SU-DHL-6 (cell line): ENCODE measurements around the gene TRPV5.

Experiments
- EZH2phosphoT487 ChIP-seq: fragments of 200-600 bp; sonication (generic), shearing (Covaris generic); conservative IDR thresholded peaks from 2 replicates; pipeline ENCODE4 v1.6.1; 2018; ENCODE audit warnings: mild to moderate bottlenecking, antibody characterized with exemption, low read length, moderate library complexity, mixed read lengths
- TF ChIP-seq, protein P1 (sequence below): fragments of 200-600 bp; sonication (generic); IDR thresholded peaks from one replicate; pipeline ENCODE4 v1.5.1; 2017; ENCODE audit warnings: antibody characterized with exemption, mild to moderate bottlenecking, low read length, moderate library complexity; ENCODE audit not compliant: insufficient read depth, poor library complexity, severe bottlenecking

DNA sequence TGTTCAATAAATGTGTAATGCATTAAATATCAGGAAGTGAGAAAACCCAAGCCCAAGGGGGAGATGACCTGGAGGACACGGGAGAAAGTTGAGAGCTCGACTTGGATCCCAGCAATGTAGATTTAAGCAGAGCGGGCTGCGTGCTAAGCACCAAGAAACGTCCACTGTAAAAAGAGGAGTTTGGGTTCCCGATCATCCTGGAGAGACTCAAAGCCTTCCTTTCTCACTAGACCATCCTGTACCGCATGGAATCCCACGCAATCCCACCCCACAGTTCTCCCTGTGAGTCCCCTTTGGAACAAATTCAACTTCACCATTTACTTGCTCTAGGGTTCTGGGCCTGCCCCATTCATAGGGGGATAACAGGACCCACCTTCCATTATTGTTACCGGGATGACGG, 50.4 kb downstream of the TRPV5 start:
- TF ChIP-seq, protein P1, sequence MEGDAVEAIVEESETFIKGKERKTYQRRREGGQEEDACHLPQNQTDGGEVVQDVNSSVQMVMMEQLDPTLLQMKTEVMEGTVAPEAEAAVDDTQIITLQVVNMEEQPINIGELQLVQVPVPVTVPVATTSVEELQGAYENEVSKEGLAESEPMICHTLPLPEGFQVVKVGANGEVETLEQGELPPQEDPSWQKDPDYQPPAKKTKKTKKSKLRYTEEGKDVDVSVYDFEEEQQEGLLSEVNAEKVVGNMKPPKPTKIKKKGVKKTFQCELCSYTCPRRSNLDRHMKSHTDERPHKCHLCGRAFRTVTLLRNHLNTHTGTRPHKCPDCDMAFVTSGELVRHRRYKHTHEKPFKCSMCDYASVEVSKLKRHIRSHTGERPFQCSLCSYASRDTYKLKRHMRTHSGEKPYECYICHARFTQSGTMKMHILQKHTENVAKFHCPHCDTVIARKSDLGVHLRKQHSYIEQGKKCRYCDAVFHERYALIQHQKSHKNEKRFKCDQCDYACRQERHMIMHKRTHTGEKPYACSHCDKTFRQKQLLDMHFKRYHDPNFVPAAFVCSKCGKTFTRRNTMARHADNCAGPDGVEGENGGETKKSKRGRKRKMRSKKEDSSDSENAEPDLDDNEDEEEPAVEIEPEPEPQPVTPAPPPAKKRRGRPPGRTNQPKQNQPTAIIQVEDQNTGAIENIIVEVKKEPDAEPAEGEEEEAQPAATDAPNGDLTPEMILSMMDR, result no peak
- no peak for TF ChIP-seq EZH2phosphoT487
